ENCODE results near the gene GRM5. TPM values are rescaled to one million over a fixed set of nuclear protein-coding genes. Genes with fewer than 3 reads are reported as not detected.

GRM5 gene
- total RNA-seq, 1 donor from 2014 or later, result not detected

GRCh38 chr11:88555018-88555828 lies 510.6 kb downstream of the GRM5 start:
- Histone ChIP-seq H3K4me3 (no peak overlapping the region), H3K4me1 (no peaks in the 10 kb centered on the region), H3K27ac (replicated peaks) (no peak overlapping the region), H3K27me3 (ENCODE audit: low read depth) (peaks cover 19% of the 10 kb centered on the region), H3K36me3 (no peaks in the 10 kb centered on the region), H3K9me3 (replicated peaks) (no peaks in the 10 kb centered on the region)
- TF ChIP-seq CTCF (IDR thresholded peaks at IDR 0.05; ENCODE audit: borderline replicate concordance), result no peak
- DNase-seq, result no peak
- intact Hi-C loops (cut with micrococcal nuclease), result no loop called here

- H3K4me3 ChIP-seq, result no peak overlapping the region
- no peaks in the 10 kb centered on the region for H3K4me1 ChIP-seq
- no peak overlapping the region for H3K27ac ChIP-seq (replicated peaks)
- no peak for TF ChIP-seq CTCF (IDR thresholded peaks at IDR 0.05; ENCODE audit: borderline replicate concordance)
- H3K9me3 ChIP-seq (replicated peaks), result no peaks in the 10 kb centered on the region
- H3K27me3 ChIP-seq (ENCODE audit: low read depth), result peaks cover 19% of the 10 kb centered on the region
- DNase-seq, result no peak
- intact Hi-C loops (cut with micrococcal nuclease), result no loop called here
- H3K36me3 ChIP-seq, result no peaks in the 10 kb centered on the region
Measured at GRCh38 chr11:88553204-88553603, 512.6 kb downstream of the GRM5 start.

GRCh38 chr11:88552379-88553062 lies 513.3 kb downstream of the GRM5 start:
- intact Hi-C loops (cut with micrococcal nuclease), result no loop called here
- Histone ChIP-seq H3K9me3 (replicated peaks) (no peaks in the 10 kb centered on the region), H3K27ac (replicated peaks) (no peak overlapping the region), H3K36me3 (no peaks in the 10 kb centered on the region), H3K4me1 (no peaks in the 10 kb centered on the region), H3K27me3 (ENCODE audit: low read depth) (peaks cover 19% of the 10 kb centered on the region), H3K4me3 (no peak overlapping the region)
- no peak for DNase-seq
- peak; percentile 55 for TF ChIP-seq CTCF (IDR thresholded peaks at IDR 0.05; ENCODE audit: borderline replicate concordance)

GRCh38 chr11:88544656-88545280 lies 521.0 kb downstream of the GRM5 start:
- no peak for TF ChIP-seq CTCF (IDR thresholded peaks at IDR 0.05; ENCODE audit: borderline replicate concordance)
- peaks cover 6% of the 10 kb centered on the region for H3K27me3 ChIP-seq (ENCODE audit: low read depth)
- H3K4me1 ChIP-seq, result no peaks in the 10 kb centered on the region
- H3K4me3 ChIP-seq, result no peak overlapping the region
- intact Hi-C loops (cut with micrococcal nuclease), result loop anchor here (5.0 kb wide), 1 partner anchor 312 kb away; no protein-coding TSS in a partner anchor
- H3K9me3 ChIP-seq (replicated peaks), result no peaks in the 10 kb centered on the region
- DNase-seq, result no peak
- no peaks in the 10 kb centered on the region for H3K36me3 ChIP-seq
- H3K27ac ChIP-seq (replicated peaks), result no peak overlapping the region

- peaks cover 6% of the 10 kb centered on the region for H3K27me3 ChIP-seq (ENCODE audit: low read depth)
- H3K4me3 ChIP-seq, result no peak overlapping the region
- H3K9me3 ChIP-seq (replicated peaks), result no peaks in the 10 kb centered on the region
- intact Hi-C loops (cut with micrococcal nuclease), result loop anchor here (5.0 kb wide), 1 partner anchor 312 kb away; no protein-coding TSS in a partner anchor
- DNase-seq, result peak; percentile 67
- H3K27ac ChIP-seq (replicated peaks), result no peak overlapping the region
- H3K4me1 ChIP-seq, result no peaks in the 10 kb centered on the region
- H3K36me3 ChIP-seq, result no peaks in the 10 kb centered on the region
- peak; percentile 85 for TF ChIP-seq CTCF (IDR thresholded peaks at IDR 0.05; ENCODE audit: borderline replicate concordance)
Measured at GRCh38 chr11:88543902-88544655, 521.7 kb downstream of the GRM5 start.
